ENCODE data around the gene MRE11.
"Not testable (repeated sequence)": the region's sequence is repeated elsewhere in the genome, so short reads cannot be mapped to it uniquely, and the experiment has no call there.

The MRE11 gene

GRCh38 chr11:94396282-94396681 is 97.4 kb downstream of the MRE11 start:
- Histone ChIP-seq H4K12ac (ENCODE audit: low read depth, low read length) (no peak overlapping the region), H3K4ac (ENCODE audit: low read depth, low read length) (no peak overlapping the region), H2AK5ac (ENCODE audit: low read length) (no peak overlapping the region), H3K27ac (ENCODE audit: low read depth, low read length) (no peak overlapping the region), H4K91ac (ENCODE audit: low read depth, low read length) (no peak overlapping the region), H2AFZ (ENCODE audit: insufficient read depth, low read length, poor library complexity) (no peak overlapping the region), H3K4me1 (ENCODE audit: control insufficient read depth in 1 of 2, insufficient read depth in 2 of 2, low read length in 2 of 2) (peaks cover under 1 to 5% of the 10 kb centered on the region in 2 experiments), H3K18ac (ENCODE audit: low read length) (no peak overlapping the region), H3K9me3 (ENCODE audit: insufficient read depth, low read depth, low read length) (peaks cover 1% of the 10 kb centered on the region), H3K36me3 (ENCODE audit: control insufficient read depth in 1 of 2, insufficient read depth in 2 of 2, low read length in 2 of 2) (no peaks in the 10 kb centered on the region), H3K27me3 (ENCODE audit: insufficient read depth, low read length) (peaks cover 14% of the 10 kb centered on the region), H4K8ac (ENCODE audit: low read depth, low read length) (no peak overlapping the region), H3K4me3 (ENCODE audit: low read depth, low read length) (no peak overlapping the region), H2BK5ac (ENCODE audit: low read depth, low read length, poor library complexity) (no peak overlapping the region), H3K23ac (ENCODE audit: low read length) (no peak overlapping the region), H3K79me2 (ENCODE audit: control insufficient read depth, insufficient read depth, low read length, poor library complexity) (no peaks in the 10 kb centered on the region), H2BK120ac (ENCODE audit: insufficient read depth, low read length, poor library complexity) (no peak overlapping the region), H3K79me1 (ENCODE audit: low read length) (no peaks in the 10 kb centered on the region), H3K9ac (ENCODE audit: low read length) (no peak overlapping the region), H3K14ac (ENCODE audit: low read length) (no peak overlapping the region), H2BK12ac (ENCODE audit: low read length) (no peak overlapping the region), H3K4me2 (ENCODE audit: low read length) (no peak overlapping the region)
- WGBS (ENCODE audit: extremely low coverage, insufficient coverage, insufficient read length), result no CpG with 5 or more reads among the region's 5 CpGs
- no peak for DNase-seq

- H3K4me3 ChIP-seq (ENCODE audit: low read depth, low read length); H3K23ac ChIP-seq (ENCODE audit: low read length); H3K14ac ChIP-seq (ENCODE audit: low read length); H3K9me3 ChIP-seq (ENCODE audit: insufficient read depth, low read depth, low read length); H3K4me2 ChIP-seq (ENCODE audit: low read length); H3K79me1 ChIP-seq (ENCODE audit: low read length); DNase-seq; H3K79me2 ChIP-seq (ENCODE audit: control insufficient read depth, insufficient read depth, low read length, poor library complexity); H4K12ac ChIP-seq (ENCODE audit: low read depth, low read length); H2AFZ ChIP-seq (ENCODE audit: insufficient read depth, low read length, poor library complexity); H2AK5ac ChIP-seq (ENCODE audit: low read length); H4K91ac ChIP-seq (ENCODE audit: low read depth, low read length); H3K27ac ChIP-seq (ENCODE audit: low read depth, low read length); H3K4me1 ChIP-seq (ENCODE audit: control insufficient read depth in 1 of 2, insufficient read depth in 2 of 2, low read length in 2 of 2); H2BK120ac ChIP-seq (ENCODE audit: insufficient read depth, low read length, poor library complexity); H2BK5ac ChIP-seq (ENCODE audit: low read depth, low read length, poor library complexity); H4K8ac ChIP-seq (ENCODE audit: low read depth, low read length); H3K9ac ChIP-seq (ENCODE audit: low read length); H3K36me3 ChIP-seq (ENCODE audit: control insufficient read depth in 1 of 2, insufficient read depth in 2 of 2, low read length in 2 of 2); H2BK12ac ChIP-seq (ENCODE audit: low read length); H3K18ac ChIP-seq (ENCODE audit: low read length); H3K27me3 ChIP-seq (ENCODE audit: insufficient read depth, low read length); H3K4ac ChIP-seq (ENCODE audit: low read depth, low read length): not testable (repeated sequence)
- WGBS (ENCODE audit: extremely low coverage, insufficient coverage, insufficient read length), result no CpG with 5 or more reads among the region's 4 CpGs
Measured at GRCh38 chr11:94391937-94392336, 101.7 kb downstream of the MRE11 start.

DNA sequence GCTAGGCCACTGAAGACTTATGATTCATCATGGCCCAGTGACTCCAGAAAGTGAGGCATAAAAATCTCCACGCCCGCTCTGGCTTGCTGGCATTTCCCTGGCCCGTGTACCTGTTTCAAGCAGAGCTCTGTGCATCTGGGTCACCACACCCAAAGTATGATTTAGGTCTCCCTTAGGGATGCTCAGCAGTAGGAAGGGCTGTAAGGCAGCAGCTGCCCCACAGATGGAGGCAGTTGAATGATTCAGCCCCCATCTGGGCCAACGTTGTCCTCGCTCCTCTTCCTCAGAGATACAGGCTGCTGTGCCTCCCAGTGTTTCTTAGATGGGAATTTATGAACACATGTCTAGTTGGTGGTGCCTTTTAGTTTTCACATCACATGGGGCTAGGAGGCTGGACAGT is 114.0 kb downstream of the MRE11 start:
- no peak for DNase-seq
- Histone ChIP-seq H3K36me3 (ENCODE audit: control insufficient read depth in 1 of 2, insufficient read depth in 2 of 2, low read length in 2 of 2) (no peaks in the 10 kb centered on the region), H3K4ac (ENCODE audit: low read depth, low read length) (no peak overlapping the region), H3K27ac (ENCODE audit: low read depth, low read length) (no peak overlapping the region), H3K14ac (ENCODE audit: low read length) (no peak overlapping the region), H3K27me3 (ENCODE audit: insufficient read depth, low read length) (no peaks in the 10 kb centered on the region), H3K4me2 (ENCODE audit: low read length) (no peak overlapping the region), H2BK5ac (ENCODE audit: low read depth, low read length, poor library complexity) (no peak overlapping the region), H4K8ac (ENCODE audit: low read depth, low read length) (no peak overlapping the region), H3K79me1 (ENCODE audit: low read length) (no peaks in the 10 kb centered on the region), H3K9ac (ENCODE audit: low read length) (no peak overlapping the region), H4K12ac (ENCODE audit: low read depth, low read length) (no peak overlapping the region), H2BK120ac (ENCODE audit: insufficient read depth, low read length, poor library complexity) (no peak overlapping the region), H4K91ac (ENCODE audit: low read depth, low read length) (no peak overlapping the region), H2AFZ (ENCODE audit: insufficient read depth, low read length, poor library complexity) (no peak overlapping the region), H3K4me1 (ENCODE audit: control insufficient read depth in 1 of 2, insufficient read depth in 2 of 2, low read length in 2 of 2) (no peaks in the 10 kb centered on the region), H3K9me3 (ENCODE audit: insufficient read depth, low read depth, low read length) (peaks cover 4% of the 10 kb centered on the region), H3K18ac (ENCODE audit: low read length) (no peak overlapping the region), H3K4me3 (ENCODE audit: low read depth, low read length) (no peak overlapping the region), H3K79me2 (ENCODE audit: control insufficient read depth, insufficient read depth, low read length, poor library complexity) (no peaks in the 10 kb centered on the region), H2AK5ac (ENCODE audit: low read length) (no peak overlapping the region), H3K23ac (ENCODE audit: low read length) (no peak overlapping the region), H2BK12ac (ENCODE audit: low read length) (no peak overlapping the region)
- WGBS (ENCODE audit: extremely low coverage, insufficient coverage, insufficient read length), result no CpG with 5 or more reads among the region's 5 CpGs

DNA sequence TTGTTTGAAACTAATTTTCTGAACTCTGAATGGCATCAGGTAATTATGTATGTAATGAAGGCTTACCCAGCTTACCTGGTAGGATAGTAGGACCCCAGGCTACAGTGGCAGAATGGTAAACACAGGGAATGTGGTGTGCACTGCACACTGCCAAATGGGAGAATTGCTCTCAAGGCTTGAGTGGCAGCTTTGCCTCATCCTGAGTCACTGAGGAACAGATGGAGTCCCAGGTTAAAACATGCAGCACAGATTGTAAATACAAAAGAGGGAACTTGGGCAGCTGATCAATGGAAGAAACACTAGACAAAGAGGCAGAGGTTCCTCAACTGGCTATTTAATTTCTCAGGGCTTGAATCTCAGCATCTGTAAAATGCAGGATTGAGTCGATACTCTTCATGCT is 116.8 kb downstream of the MRE11 start:
- Histone ChIP-seq H3K79me2 (ENCODE audit: control insufficient read depth, insufficient read depth, low read length, poor library complexity) (no peaks in the 10 kb centered on the region), H3K36me3 (ENCODE audit: control insufficient read depth in 1 of 2, insufficient read depth in 2 of 2, low read length in 2 of 2) (no peaks in the 10 kb centered on the region), H3K9ac (ENCODE audit: low read length) (no peak overlapping the region), H3K4ac (ENCODE audit: low read depth, low read length) (no peak overlapping the region), H3K14ac (ENCODE audit: low read length) (no peak overlapping the region), H4K8ac (ENCODE audit: low read depth, low read length) (no peak overlapping the region), H4K91ac (ENCODE audit: low read depth, low read length) (no peak overlapping the region), H2BK12ac (ENCODE audit: low read length) (no peak overlapping the region), H3K4me2 (ENCODE audit: low read length) (no peak overlapping the region), H3K27me3 (ENCODE audit: insufficient read depth, low read length) (no peaks in the 10 kb centered on the region), H2AK5ac (ENCODE audit: low read length) (no peak overlapping the region), H3K27ac (ENCODE audit: low read depth, low read length) (no peak overlapping the region), H2BK5ac (ENCODE audit: low read depth, low read length, poor library complexity) (no peak overlapping the region), H2BK120ac (ENCODE audit: insufficient read depth, low read length, poor library complexity) (no peak overlapping the region), H2AFZ (ENCODE audit: insufficient read depth, low read length, poor library complexity) (no peak overlapping the region), H3K18ac (ENCODE audit: low read length) (no peak overlapping the region), H3K4me1 (ENCODE audit: control insufficient read depth in 1 of 2, insufficient read depth in 2 of 2, low read length in 2 of 2) (no peaks in the 10 kb centered on the region), H3K79me1 (ENCODE audit: low read length) (no peaks in the 10 kb centered on the region), H3K9me3 (ENCODE audit: insufficient read depth, low read depth, low read length) (peaks cover 2% of the 10 kb centered on the region), H3K4me3 (ENCODE audit: low read depth, low read length) (no peak overlapping the region), H3K23ac (ENCODE audit: low read length) (no peak overlapping the region), H4K12ac (ENCODE audit: low read depth, low read length) (no peak overlapping the region)
- DNase-seq, result no peak
- no CpG with 5 or more reads among the region's 1 CpG for WGBS (ENCODE audit: extremely low coverage, insufficient coverage, insufficient read length)
